CD8-positive, alpha-beta memory T cell (primary cell): ENCODE measurements around the gene PRR3. TPM values are rescaled to one million over a fixed set of nuclear protein-coding genes. Genes with fewer than 3 reads are reported as not detected.
"Not testable (repeated sequence)": the region's sequence is repeated elsewhere in the genome, so short reads cannot be mapped to it uniquely, and the experiment has no call there.

Experiments
- CTCF ChIA-PET: fragments of 350-600 bp; sonication (Branson Sonifier 250); formaldehyde crosslinking; loops from one replicate; lab custom pipeline; 2021; ENCODE audit warnings: antibody characterized with exemption; lab: Charles Lee
- POLR2A ChIA-PET: fragments of 350-600 bp; sonication (Branson Sonifier 250); formaldehyde crosslinking; loops from one replicate; lab custom pipeline; 2021; ENCODE audit warnings: antibody characterized with exemption; lab: Charles Lee
- DNase-seq, 5 donors: peaks; one replicate each; pipeline versions ENCODE4 v3.0.0 to v3.0.0-alpha.2; 2020 to 2022; ENCODE audit warnings: mixed read lengths in 1 of 5
- H3K27ac ChIP-seq: one replicate; pipeline ENCODE4 v1.7.0; 2013; ENCODE audit warnings: low read depth, mild to moderate bottlenecking, low read length, moderate library complexity
- H3K27me3 ChIP-seq: 2 replicates; pipeline ENCODE4 v1.7.0; 2013; ENCODE audit warnings: low read length, mild to moderate bottlenecking; ENCODE audit not compliant: insufficient read depth, poor library complexity, severe bottlenecking
- H3K36me3 ChIP-seq: 2 replicates; pipeline ENCODE4 v1.7.0; 2013; ENCODE audit warnings: mild to moderate bottlenecking, low read length, moderate library complexity; ENCODE audit not compliant: insufficient read depth
- H3K4me1 ChIP-seq: 2 replicates; pipeline ENCODE4 v1.7.0; 2013; ENCODE audit warnings: mild to moderate bottlenecking, low read length, moderate library complexity; ENCODE audit not compliant: insufficient read depth
- H3K4me3 ChIP-seq: 2 replicates; pipeline ENCODE4 v1.7.0; 2013; ENCODE audit warnings: mild to moderate bottlenecking, low read length
- H3K9me3 ChIP-seq: 2 replicates; pipeline ENCODE4 v1.7.0; 2013; ENCODE audit warnings: mild to moderate bottlenecking, low read length
- H3K27ac Mint-ChIP-seq, 8 donors: one replicate each; pipeline ENCODE4 v1.8.0; 2020 to 2021; ENCODE audit warnings: mixed read lengths in 8 of 8, mild to moderate bottlenecking in 6 of 8, inconsistent platforms in 3 of 8, moderate library complexity in 3 of 8
- H3K27me3 Mint-ChIP-seq, 2 donors: one replicate each; pipeline ENCODE4 v1.8.0; 2020 to 2021; ENCODE audit warnings: mixed read lengths in 2 of 2, mild to moderate bottlenecking in 1 of 2, moderate library complexity in 1 of 2
- H3K36me3 Mint-ChIP-seq, 3 donors: one replicate each; pipeline ENCODE4 v1.8.0; 2020 to 2021; ENCODE audit warnings: mixed read lengths in 3 of 3, inconsistent platforms in 1 of 3, mild to moderate bottlenecking in 1 of 3
- H3K4me1 Mint-ChIP-seq, 3 donors: one replicate each; pipeline ENCODE4 v1.8.0; 2020 to 2021; ENCODE audit warnings: mixed read lengths in 3 of 3, inconsistent platforms in 1 of 3, mild to moderate bottlenecking in 1 of 3
- H3K4me3 Mint-ChIP-seq, 7 donors: one replicate each; pipeline ENCODE4 v1.8.0; 2020 to 2021; ENCODE audit warnings: mixed read lengths in 7 of 7, mild to moderate bottlenecking in 6 of 7, moderate library complexity in 4 of 7, inconsistent platforms in 2 of 7
- H3K9me3 Mint-ChIP-seq, 5 donors: one replicate each; pipeline ENCODE4 v1.8.0; 2020 to 2022; ENCODE audit warnings: mixed read lengths in 5 of 5, mild to moderate bottlenecking in 3 of 5, moderate library complexity in 2 of 5, inconsistent platforms in 1 of 5
- polyA plus RNA-seq: library from polyadenylated mRNA; unstranded; fragments of 300-500 nt; fragmentation: Illumina TruSeq; gene quantifications from one replicate; pipeline ENCODE4 v1.2.3, GENCODE V29; 2021
- total RNA-seq, 2 experiments: library from RNA; stranded (reverse); gene quantifications; one replicate each; pipeline ENCODE4 v1.2.3, GENCODE V29; 2021

The PRR3 gene
- total and polyA plus RNA-seq, 3 experiments from 2014 or later: 8.9 to 28.9 (median 28.2) TPM

DNA sequence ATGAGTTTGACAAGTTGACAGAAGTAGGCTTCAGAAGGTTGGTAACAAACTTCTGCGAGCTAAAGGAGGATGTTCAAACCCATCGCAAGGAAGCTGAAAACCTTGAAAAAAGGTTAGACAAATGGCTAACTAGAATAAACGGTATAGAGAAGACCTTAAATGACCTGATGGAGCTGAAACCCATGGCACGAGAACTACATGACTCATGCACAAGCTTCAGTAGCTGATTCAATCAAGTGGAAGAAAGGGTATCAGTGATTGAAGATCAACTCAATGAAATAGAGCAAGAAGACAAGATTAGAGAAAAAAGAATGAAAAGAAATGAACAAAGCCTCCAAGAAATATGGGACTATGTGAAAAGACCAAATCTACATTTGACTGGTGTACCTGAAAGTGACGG is 35.1 kb upstream of the PRR3 start:
- DNase-seq, H3K36me3 ChIP-seq, H3K4me3 ChIP-seq, H3K27ac ChIP-seq, H3K4me3 Mint-ChIP-seq, H3K27me3 Mint-ChIP-seq, H3K9me3 ChIP-seq, H3K27me3 ChIP-seq: not testable (repeated sequence)
- ChIA-PET POLR2A (interaction anchor here (1.1 kb wide), 1 partner anchor 11 kb away, joined by 7 read pairs; no protein-coding TSS in a partner anchor), CTCF (interaction anchor here (1.1 to 2.5 kb wide), 4 partner anchors 11 to 29 kb away, joined by 3 to 10 read pairs (median 6); no protein-coding TSS in a partner anchor)
- Mint-ChIP-seq H3K27ac (peak overlapping the region in 1 of 8 donors; percentile 7), H3K36me3 (peaks cover 0 to 27% (median 3%) of the 10 kb centered on the region in 3 donors), H3K9me3 (peaks cover 0 to 15% (median 8%) of the 10 kb centered on the region in 5 donors), H3K4me1 (peaks cover 19 to 20% (median 20%) of the 10 kb centered on the region in 3 donors)
- H3K4me1 ChIP-seq: peaks cover 26% of the 10 kb centered on the region

DNA sequence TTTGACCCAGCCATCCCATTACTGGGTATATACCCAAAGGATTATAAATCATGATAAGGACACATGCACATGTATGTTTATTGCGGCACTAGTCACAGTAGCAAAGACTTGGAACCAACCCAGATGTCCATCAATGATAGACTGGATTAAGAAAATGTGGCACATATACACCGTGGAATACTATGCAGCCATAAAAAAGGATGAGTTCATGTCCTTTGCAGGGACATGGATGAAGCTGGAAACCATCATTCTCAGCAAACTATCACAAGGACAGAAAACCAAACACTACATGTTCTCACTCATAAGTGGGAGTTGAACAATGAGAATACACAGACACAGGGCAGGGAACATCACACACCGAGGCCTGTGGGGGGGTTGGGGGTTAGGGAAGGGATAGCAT is 30.7 kb upstream of the PRR3 start:
- H3K27me3 ChIP-seq, H3K36me3 Mint-ChIP-seq, H3K36me3 ChIP-seq, H3K4me3 Mint-ChIP-seq, H3K27me3 Mint-ChIP-seq, H3K4me3 ChIP-seq, H3K9me3 Mint-ChIP-seq, DNase-seq, H3K27ac ChIP-seq, H3K9me3 ChIP-seq: not testable (repeated sequence)
- ChIA-PET POLR2A (interaction anchor here (2.2 kb wide), 1 partner anchor 10 kb away, joined by 6 read pairs; no protein-coding TSS in a partner anchor), CTCF (interaction anchor here (1.3 kb wide), 1 partner anchor 44 kb away, joined by 4 read pairs; no protein-coding TSS in a partner anchor)
- peak overlapping the region in 2 of 8 donors; percentile 23 to 38 for H3K27ac Mint-ChIP-seq
- peaks cover 29% of the 10 kb centered on the region for H3K4me1 ChIP-seq
- H3K4me1 Mint-ChIP-seq: peaks cover 26 to 33% (median 32%) of the 10 kb centered on the region in 3 donors

DNA sequence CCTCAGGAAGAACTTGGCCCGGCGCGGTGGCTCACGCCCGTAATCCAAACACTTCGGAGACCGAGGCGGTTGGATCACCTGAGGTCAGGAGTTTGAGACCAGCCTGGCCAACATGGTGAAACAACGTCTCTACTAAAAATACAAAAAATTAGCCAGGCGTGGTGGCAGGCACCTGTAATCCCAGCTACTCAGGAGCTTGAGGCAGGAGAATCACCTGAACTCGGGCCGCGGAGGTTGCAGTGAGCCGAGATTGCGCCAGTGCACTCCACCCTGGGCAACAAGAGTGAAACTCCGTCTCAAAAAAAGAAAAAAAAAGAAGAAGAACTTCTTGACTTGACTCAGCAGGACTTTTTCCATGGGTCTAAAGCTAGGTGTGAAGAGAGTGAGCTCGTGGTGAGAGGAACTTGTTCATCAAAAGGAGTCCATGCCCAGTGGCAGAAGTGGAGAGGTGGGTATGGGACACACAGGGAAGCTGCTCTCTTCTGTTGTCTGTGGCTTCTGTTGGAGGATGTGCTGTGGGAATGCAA is 27.7 kb upstream of the PRR3 start:
- ChIA-PET POLR2A (interaction anchor here (0.6 to 4.9 kb wide), 7 partner anchors 12 to 63 kb away, joined by 3 to 79 read pairs (median 5); no protein-coding TSS in a partner anchor), CTCF (interaction anchor here (0.8 to 6.7 kb wide), 6 partner anchors 14 to 149 kb away, joined by 3 to 113 read pairs (median 74); no protein-coding TSS in a partner anchor)
- H3K9me3 Mint-ChIP-seq, H3K27ac ChIP-seq, H3K36me3 Mint-ChIP-seq, H3K9me3 ChIP-seq, H3K27me3 ChIP-seq, H3K4me3 ChIP-seq, H3K27me3 Mint-ChIP-seq, H3K36me3 ChIP-seq: not testable (repeated sequence)
- Mint-ChIP-seq H3K4me1 (peaks cover 41 to 56% (median 54%) of the 10 kb centered on the region in 3 donors), H3K4me3 (peak overlapping the region; percentile 2 to 67 (median 39)), H3K27ac (peak overlapping the region; percentile 43 to 91 (median 78))
- H3K4me1 ChIP-seq: peaks cover 45% of the 10 kb centered on the region
- DNase-seq: peak in 1 of 5 donors; percentile 55

DNA sequence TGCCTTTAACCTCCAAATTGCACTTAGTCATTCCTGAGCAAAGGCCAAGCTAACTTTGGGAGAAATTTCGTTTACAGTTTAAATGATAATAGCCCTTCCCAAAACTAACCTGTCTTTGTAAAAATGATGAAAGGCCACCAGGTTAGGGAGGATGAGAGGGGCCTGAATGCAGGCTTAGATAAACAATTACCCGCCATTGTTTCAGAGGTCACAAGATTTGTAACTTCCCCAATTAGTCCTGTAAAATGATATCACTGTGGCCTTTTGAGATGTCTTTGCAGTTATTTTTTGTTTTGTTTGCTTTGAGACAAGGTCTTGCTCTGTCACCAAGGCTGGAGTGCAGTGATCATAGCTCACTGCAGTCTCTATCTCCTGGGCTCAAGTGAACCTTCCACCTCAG is 27.1 kb upstream of the PRR3 start:
- Mint-ChIP-seq H3K27ac (peak overlapping the region; percentile 28 to 91 (median 75)), H3K4me3 (peak overlapping the region in 5 of 7 donors; percentile 13 to 53 (median 39)), H3K36me3 (no peaks in the 10 kb centered on the region), H3K27me3 (no peaks in the 10 kb centered on the region), H3K4me1 (peaks cover 39 to 56% (median 54%) of the 10 kb centered on the region in 3 donors), H3K9me3 (no peaks in the 10 kb centered on the region)
- peak overlapping the region; percentile 49 for H3K27ac ChIP-seq
- POLR2A ChIA-PET: interaction anchor here (0.6 to 4.9 kb wide), 8 partner anchors 13 to 116 kb away, joined by 3 to 79 read pairs (median 4); no protein-coding TSS in a partner anchor
- CTCF ChIA-PET: interaction anchor here (0.6 to 6.7 kb wide), 6 partner anchors 13 to 148 kb away, joined by 3 to 113 read pairs (median 74); no protein-coding TSS in a partner anchor
- no peak for DNase-seq
- no peaks in the 10 kb centered on the region for H3K27me3 ChIP-seq
- no peaks in the 10 kb centered on the region for H3K9me3 ChIP-seq
- H3K36me3 ChIP-seq: no peaks in the 10 kb centered on the region
- H3K4me3 ChIP-seq: no peak overlapping the region
- peaks cover 45% of the 10 kb centered on the region for H3K4me1 ChIP-seq

DNA sequence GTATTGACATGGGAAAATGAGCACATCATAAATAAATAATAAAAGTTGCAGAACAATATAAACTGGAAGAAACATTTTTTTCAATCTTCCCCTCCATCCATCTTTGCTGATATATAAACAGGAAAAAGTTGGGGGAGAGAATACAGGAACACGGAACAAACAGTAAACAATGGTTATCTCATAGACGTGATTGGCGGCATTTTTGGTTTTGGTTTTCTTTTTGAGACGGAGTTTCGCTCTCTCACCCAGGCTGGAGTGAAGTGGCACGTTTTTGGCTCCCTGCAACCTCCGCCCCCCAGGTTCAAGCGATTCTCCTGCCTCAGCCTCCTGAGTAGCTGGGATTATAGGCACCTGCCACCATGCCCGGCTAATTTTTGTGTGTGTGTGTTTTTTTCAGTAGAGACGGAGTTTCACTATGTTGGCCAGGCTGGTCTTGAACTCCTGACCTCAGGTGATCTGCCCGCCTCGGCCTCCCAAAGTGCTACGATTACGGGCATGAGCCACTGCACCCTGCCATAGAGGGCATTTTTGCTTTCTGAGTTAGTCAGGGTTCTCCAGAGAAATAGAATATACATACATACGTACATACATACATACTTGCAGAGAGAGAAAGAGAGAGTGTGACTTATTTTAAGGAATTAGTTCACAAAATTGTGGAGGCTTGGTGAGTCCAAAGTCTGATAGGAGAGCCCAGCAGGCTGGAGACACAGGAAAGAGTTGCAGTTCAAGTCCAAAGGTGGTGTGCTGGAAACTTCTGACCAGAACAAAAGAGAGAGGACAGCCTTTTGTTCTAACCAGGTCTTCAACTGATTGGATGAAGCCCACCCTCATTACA is 23.4 kb upstream of the PRR3 start:
- Histone ChIP-seq H3K27me3 (no peaks in the 10 kb centered on the region), H3K36me3 (no peaks in the 10 kb centered on the region), H3K4me3 (peak overlapping the region; percentile 6), H3K27ac (no peak overlapping the region), H3K4me1 (peaks cover 39% of the 10 kb centered on the region), H3K9me3 (no peaks in the 10 kb centered on the region)
- Mint-ChIP-seq H3K36me3 (no peaks in the 10 kb centered on the region), H3K4me3 (peak overlapping the region; percentile 70 to 95 (median 93)), H3K9me3 (no peaks in the 10 kb centered on the region), H3K4me1 (peaks cover 32 to 43% (median 42%) of the 10 kb centered on the region in 3 donors), H3K27me3 (no peaks in the 10 kb centered on the region), H3K27ac (peak overlapping the region; percentile 74 to 98 (median 94))
- peak in 1 of 5 donors; percentile 32 for DNase-seq
- ChIA-PET POLR2A (interaction anchor here (1.5 to 4.9 kb wide), 2 partner anchors 8 to 41 kb away, joined by 7 to 79 read pairs; no protein-coding TSS in a partner anchor), CTCF (interaction anchor here (0.7 to 16.3 kb wide), 10 partner anchors 9 to 166 kb away, joined by 3 to 228 read pairs (median 46); no protein-coding TSS in a partner anchor)

DNA sequence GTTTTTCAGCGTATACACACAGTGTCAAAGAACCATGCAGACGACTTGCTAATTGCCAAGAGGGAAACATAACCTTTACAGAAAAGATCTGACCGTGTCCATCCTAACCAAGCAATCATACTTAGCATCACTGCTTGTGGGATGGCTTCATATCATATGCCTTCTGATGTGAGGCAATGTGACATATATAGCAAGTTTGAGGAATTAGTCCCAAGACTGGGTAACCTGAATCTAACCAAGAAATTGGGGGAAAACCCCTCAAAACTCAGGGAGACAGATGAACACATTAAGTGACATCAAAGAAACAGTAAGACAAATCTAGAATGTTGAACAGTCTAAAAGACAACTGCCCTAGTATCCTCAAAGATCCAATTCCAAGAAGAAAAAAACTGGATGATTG is 19.2 kb upstream of the PRR3 start:
- Mint-ChIP-seq H3K9me3 (no peaks in the 10 kb centered on the region), H3K36me3 (no peaks in the 10 kb centered on the region), H3K27me3 (no peaks in the 10 kb centered on the region), H3K4me1 (peaks cover 21 to 31% (median 28%) of the 10 kb centered on the region in 3 donors), H3K27ac (no peak overlapping the region), H3K4me3 (no peak overlapping the region)
- no peaks in the 10 kb centered on the region for H3K27me3 ChIP-seq
- H3K36me3 ChIP-seq: no peaks in the 10 kb centered on the region
- DNase-seq: no peak
- peaks cover 17% of the 10 kb centered on the region for H3K4me1 ChIP-seq
- POLR2A ChIA-PET: interaction anchor here (0.6 to 7.5 kb wide), 3 partner anchors 22 to 84 kb away, joined by 3 to 77 read pairs (median 7); no protein-coding TSS in a partner anchor
- H3K4me3 ChIP-seq: no peak overlapping the region
- no peaks in the 10 kb centered on the region for H3K9me3 ChIP-seq
- no peak overlapping the region for H3K27ac ChIP-seq
- CTCF ChIA-PET: interaction anchor here (8.9 to 16.3 kb wide), 2 partner anchors 54 to 57 kb away, joined by 137 to 228 read pairs; no protein-coding TSS in a partner anchor

DNA sequence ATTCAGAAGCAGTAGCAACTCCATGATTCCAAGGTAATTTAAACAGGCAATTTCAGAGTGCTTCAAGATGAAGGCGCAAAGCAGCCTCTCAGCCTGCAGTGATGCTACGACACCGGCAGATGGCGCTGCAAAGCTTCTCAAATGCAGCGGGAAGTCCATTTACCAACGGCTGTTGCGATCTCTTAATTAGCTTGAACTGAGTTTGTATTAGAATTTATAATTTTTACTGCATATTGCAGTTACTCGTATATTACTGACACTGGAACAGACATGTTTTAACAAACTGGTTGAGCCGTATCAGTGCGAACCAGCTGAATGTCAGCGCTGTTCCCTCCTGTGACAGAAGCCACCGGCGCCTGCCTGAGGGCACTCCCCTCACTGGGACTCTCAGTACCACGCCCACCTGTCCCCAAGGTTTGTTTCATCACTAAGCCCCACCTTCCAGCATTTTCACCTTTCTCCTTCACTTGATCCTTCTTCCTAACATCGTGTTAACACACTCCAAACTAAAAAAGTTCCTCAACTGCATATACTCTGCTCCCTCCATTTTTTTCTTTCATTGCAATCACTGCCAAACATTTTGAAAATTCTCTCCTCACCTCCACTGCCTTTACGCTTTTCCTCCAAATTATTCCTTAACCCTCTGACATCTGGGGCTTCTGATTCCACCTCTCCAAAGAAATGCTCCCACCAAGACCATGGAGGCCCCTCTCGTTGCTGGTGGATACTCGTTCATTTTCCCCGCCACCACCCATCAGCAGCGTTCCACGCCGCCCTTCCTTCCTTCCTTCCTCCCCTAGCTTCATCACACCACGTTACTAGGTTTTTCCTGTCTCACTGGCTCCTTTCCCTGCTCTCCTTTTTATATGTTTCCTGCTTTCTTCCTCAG is 15.3 kb upstream of the PRR3 start:
- Mint-ChIP-seq H3K4me3 (peak overlapping the region; percentile 83 to 90 (median 86)), H3K4me1 (peaks cover 34 to 39% (median 37%) of the 10 kb centered on the region in 3 donors), H3K27ac (peak overlapping the region; percentile 84 to 97 (median 94)), H3K36me3 (peaks cover 0 to 18% (median 0%) of the 10 kb centered on the region in 3 donors), H3K9me3 (no peaks in the 10 kb centered on the region), H3K27me3 (peaks cover 0 to under 1% of the 10 kb centered on the region in 2 donors)
- ChIA-PET CTCF (interaction anchor here (0.8 to 16.3 kb wide), 48 partner anchors 11 to 555 kb away, joined by 3 to 228 read pairs (median 5); partner anchors contain the start of genes ABCF1, ATAT1, GNL1 and MDC1), POLR2A (interaction anchor here (0.5 to 7.5 kb wide), 19 partner anchors 9 to 544 kb away, joined by 3 to 77 read pairs (median 4); partner anchors contain the start of genes ABCF1, GNL1, MRPS18B and PPP1R10)
- peaks cover 33% of the 10 kb centered on the region for H3K4me1 ChIP-seq
- peak overlapping the region; percentile 55 for H3K27ac ChIP-seq
- H3K4me3 ChIP-seq: peak overlapping the region; percentile 68
- H3K27me3 ChIP-seq: no peaks in the 10 kb centered on the region
- peak; percentile 74 to 85 (median 79) for DNase-seq
- no peaks in the 10 kb centered on the region for H3K9me3 ChIP-seq
- H3K36me3 ChIP-seq: no peaks in the 10 kb centered on the region
